HepG2 (cell line): ENCODE measurements around the gene RAB1B. TPM values are rescaled to one million over a fixed set of nuclear protein-coding genes. Genes with fewer than 3 reads are reported as not detected.
A peak's percentile ranks its signal among the peaks of the same experiment; 100 is the strongest.
"Not testable (repeated sequence)": the region's sequence is repeated elsewhere in the genome, so short reads cannot be mapped to it uniquely, and the experiment has no call there.

Experiments
- ATAC-seq: fragments of 200-7000 bp; cut with Tn5 transposase; 3 replicates; pipeline ENCODE4 v1.9.1; 2020; ENCODE audit warnings: mild to moderate bottlenecking, moderate library complexity
- BruUV-seq: library from RNA; stranded (reverse); fragments of 400-500 nt; replicated peaks from 2 replicates; lab custom pipeline; 2021; lab: Mats Ljungman, UMichigan
- CTCF ChIA-PET: fragments of 300-600 bp; formaldehyde crosslinking; extraction: SDS; loops from one replicate; lab custom pipeline; 2021; ENCODE audit warnings: low total read pairs, inconsistent platforms, low intra/inter-chr PET ratio; lab: Yijun Ruan, JAX
- POLR2A ChIA-PET: fragments of 350-600 bp; sonication (Branson Sonifier 250); formaldehyde crosslinking; loops from one replicate; lab custom pipeline; 2020; ENCODE audit warnings: antibody characterized with exemption, inconsistent platforms; lab: Yijun Ruan, JAX
- DNase-seq: peaks from one replicate; pipeline ENCODE4 v3.0.0-alpha.2; 2015; ENCODE audit warnings: low spot score
- FAIRE-seq: peaks from 3 replicates; lab custom pipeline; 2011; peaks lifted over from hg19 to GRCh38; lab: Jason Lieb, UNC
- H2AFZ ChIP-seq: one replicate; pipeline ENCODE4 v1.6.1; 2011; ENCODE audit warnings: low read length, inconsistent platforms
- H3K27ac ChIP-seq: fragments of 300-600 bp; 3 replicates; pipeline ENCODE4 v1.8.0; 2011; ENCODE audit warnings: mixed run types, mild to moderate bottlenecking, mixed read lengths, low read length, inconsistent platforms; ENCODE audit not compliant: insufficient read depth; ENCODE audit errors: extremely low read length
- H3K27me3 ChIP-seq, 2 experiments: fragments of 200-600 bp in 1 of 2; 2 replicates in 1 of 2; 3 replicates in 1 of 2; pipeline versions ENCODE4 v1.6.0 to v1.8.0; 2011; ENCODE audit warnings: low read length in 2 of 2, mild to moderate bottlenecking in 2 of 2, moderate library complexity in 2 of 2, inconsistent platforms in 1 of 2; ENCODE audit not compliant: insufficient read depth in 2 of 2, control insufficient read depth in 1 of 2
- H3K36me3 ChIP-seq, 2 experiments: fragments of 200-600 bp in 1 of 2; replicated peaks in 1 of 2; 2 replicates in 1 of 2; 3 replicates in 1 of 2; pipeline versions ENCODE4 v1.5.1 to v1.8.0; 2011; ENCODE audit warnings: low read length in 2 of 2, inconsistent platforms in 1 of 2; ENCODE audit not compliant: insufficient read depth in 2 of 2, control insufficient read depth in 1 of 2
- H3K4me1 ChIP-seq: 2 replicates; pipeline ENCODE4 v1.5.1; 2012; ENCODE audit warnings: low read length, inconsistent platforms; ENCODE audit not compliant: insufficient read depth
- H3K4me2 ChIP-seq: 2 replicates; pipeline ENCODE4 v1.6.0; 2011; ENCODE audit warnings: low read depth, low read length, inconsistent platforms
- H3K4me3 ChIP-seq, 3 experiments: fragments of 200-600 bp in 1 of 3; sonication (generic), shearing (Covaris generic) in 1 of 3; replicated peaks in 1 of 3; 2 replicates each; pipeline ENCODE4 v1.5.1; 2011 to 2016; ENCODE audit warnings: low read length in 3 of 3, inconsistent platforms in 2 of 3, low read depth in 2 of 3, mild to moderate bottlenecking in 2 of 3, control low read depth in 1 of 3, mixed read lengths in 1 of 3; ENCODE audit not compliant: insufficient read depth in 1 of 3
- H3K79me2 ChIP-seq: one replicate; pipeline ENCODE4 v1.6.1; 2011; ENCODE audit warnings: low read length, inconsistent platforms; ENCODE audit not compliant: insufficient read depth
- H3K9ac ChIP-seq: 2 replicates; pipeline ENCODE4 v1.6.0; 2011; ENCODE audit warnings: mild to moderate bottlenecking, low read depth, low read length, inconsistent platforms; ENCODE audit not compliant: insufficient read depth
- H3K9me3 ChIP-seq: 2 replicates; pipeline ENCODE4 v1.5.1; 2012; ENCODE audit warnings: mild to moderate bottlenecking, low read length
- H4K20me1 ChIP-seq: 2 replicates; pipeline ENCODE4 v1.6.0; 2011; ENCODE audit warnings: inconsistent platforms, mild to moderate bottlenecking, low read length, moderate library complexity; ENCODE audit not compliant: insufficient read depth
- BORCS8-MEF2B ChIP-seq: sonication (generic); formaldehyde crosslinking; IDR thresholded peaks from 2 replicates; pipeline ENCODE4 v1.8.0; 2022; ENCODE audit warnings: mild to moderate bottlenecking, missing genetic modification reagents
- NFKB2 ChIP-seq: sonication (generic); formaldehyde crosslinking; IDR thresholded peaks from 2 replicates; pipeline ENCODE4 v1.4.0; 2020; ENCODE audit warnings: missing genetic modification reagents, borderline replicate concordance
- PHF21A ChIP-seq: sonication (generic); formaldehyde crosslinking; IDR thresholded peaks from 2 replicates; pipeline ENCODE4 v1.5.0; 2020; ENCODE audit warnings: mild to moderate bottlenecking, missing genetic modification reagents
- TOPORS ChIP-seq: sonication (generic); formaldehyde crosslinking; IDR thresholded peaks from 2 replicates; pipeline ENCODE4 v1.8.0; 2023; ENCODE audit warnings: mild to moderate bottlenecking, missing genetic modification reagents
- ZBTB38 ChIP-seq: sonication (generic); formaldehyde crosslinking; IDR thresholded peaks from 2 replicates; pipeline ENCODE4 v1.5.1; 2020; ENCODE audit warnings: mild to moderate bottlenecking, missing genetic modification reagents
- WGBS: methylation state at CpG from one replicate; pipeline ENCODE4 v1.1.6; 2017; ENCODE audit warnings: low lambda C conversion rate; 5-methylcytosine and 5-hydroxymethylcytosine counted together
- in situ Hi-C: cut with HindIII; loops from 2 replicates; pipeline ENCODE4 v1.10.0; 2017; ENCODE audit warnings: low pct_unique_long_range_greater_than_20kb; ENCODE audit not compliant: extremely low pct_ligation_motif_present
- intact Hi-C: fragments of 100-400 bp; cut with micrococcal nuclease; formaldehyde crosslinking; loops from one replicate; pipeline ENCODE4 v1.10.0; 2022; ENCODE audit not compliant: unreplicated experiment
- polyA plus RNA-seq, 8 experiments: library from polyadenylated mRNA; depleted of rRNA in 3 of 8; stranded (reverse) in 7 of 8; unstranded in 1 of 8; fragments of >200 nt; fragmentation: Illumina TruSeq in 4 of 8; extraction: Trizol in 4 of 8; gene quantifications; 2 replicates each; pipeline versions ENCODE4 v1.2.1 to v1.2.3, GENCODE V29; 2011 to 2016; ENCODE audit warnings: low read depth in 4 of 8, missing spikeins in 1 of 8, mixed read lengths in 1 of 8; ENCODE audit not compliant: insufficient read depth in 1 of 8
- total RNA-seq, 5 experiments: library from RNA; depleted of rRNA; stranded (reverse); fragments of >200 nt; fragmentation: Illumina TruSeq; extraction: Trizol; gene quantifications; 2 replicates each; pipeline ENCODE4 v1.2.3, GENCODE V29; 2016; ENCODE audit warnings: low read depth in 1 of 5
- TF ChIP-seq, protein P1 (sequence below): sonication (generic); formaldehyde crosslinking; IDR thresholded peaks from 2 replicates; pipeline ENCODE4 v1.9.0; 2021; ENCODE audit warnings: missing genetic modification reagents, borderline replicate concordance
- TF ChIP-seq, protein P2 (sequence below): conservative IDR thresholded peaks from 2 replicates; pipeline ENCODE4 v1.6.1; 2018; ENCODE audit warnings: missing genetic modification reagents

RAB1B gene
- total and polyA plus RNA-seq, 2 of the 13 experiments (the other 11 are each of a cell fraction or from before 2014, with no cell fraction given): 77.9 to 87.9 TPM

GRCh38 chr11:66310324-66310723 lies 41.9 kb downstream of the RAB1B start (continued):
- TF ChIP-seq, protein P1, sequence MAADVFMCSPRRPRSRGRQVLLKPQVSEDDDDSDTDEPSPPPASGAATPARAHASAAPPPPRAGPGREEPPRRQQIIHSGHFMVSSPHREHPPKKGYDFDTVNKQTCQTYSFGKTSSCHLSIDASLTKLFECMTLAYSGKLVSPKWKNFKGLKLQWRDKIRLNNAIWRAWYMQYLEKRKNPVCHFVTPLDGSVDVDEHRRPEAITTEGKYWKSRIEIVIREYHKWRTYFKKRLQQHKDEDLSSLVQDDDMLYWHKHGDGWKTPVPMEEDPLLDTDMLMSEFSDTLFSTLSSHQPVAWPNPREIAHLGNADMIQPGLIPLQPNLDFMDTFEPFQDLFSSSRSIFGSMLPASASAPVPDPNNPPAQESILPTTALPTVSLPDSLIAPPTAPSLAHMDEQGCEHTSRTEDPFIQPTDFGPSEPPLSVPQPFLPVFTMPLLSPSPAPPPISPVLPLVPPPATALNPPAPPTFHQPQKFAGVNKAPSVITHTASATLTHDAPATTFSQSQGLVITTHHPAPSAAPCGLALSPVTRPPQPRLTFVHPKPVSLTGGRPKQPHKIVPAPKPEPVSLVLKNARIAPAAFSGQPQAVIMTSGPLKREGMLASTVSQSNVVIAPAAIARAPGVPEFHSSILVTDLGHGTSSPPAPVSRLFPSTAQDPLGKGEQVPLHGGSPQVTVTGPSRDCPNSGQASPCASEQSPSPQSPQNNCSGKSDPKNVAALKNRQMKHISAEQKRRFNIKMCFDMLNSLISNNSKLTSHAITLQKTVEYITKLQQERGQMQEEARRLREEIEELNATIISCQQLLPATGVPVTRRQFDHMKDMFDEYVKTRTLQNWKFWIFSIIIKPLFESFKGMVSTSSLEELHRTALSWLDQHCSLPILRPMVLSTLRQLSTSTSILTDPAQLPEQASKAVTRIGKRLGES: no peak
- TF ChIP-seq TOPORS (CRISPR knock-in tag) (no peak), NFKB2 (CRISPR knock-in tag) (no peak), PHF21A (CRISPR knock-in tag) (no peak)
- TF ChIP-seq, protein P2, sequence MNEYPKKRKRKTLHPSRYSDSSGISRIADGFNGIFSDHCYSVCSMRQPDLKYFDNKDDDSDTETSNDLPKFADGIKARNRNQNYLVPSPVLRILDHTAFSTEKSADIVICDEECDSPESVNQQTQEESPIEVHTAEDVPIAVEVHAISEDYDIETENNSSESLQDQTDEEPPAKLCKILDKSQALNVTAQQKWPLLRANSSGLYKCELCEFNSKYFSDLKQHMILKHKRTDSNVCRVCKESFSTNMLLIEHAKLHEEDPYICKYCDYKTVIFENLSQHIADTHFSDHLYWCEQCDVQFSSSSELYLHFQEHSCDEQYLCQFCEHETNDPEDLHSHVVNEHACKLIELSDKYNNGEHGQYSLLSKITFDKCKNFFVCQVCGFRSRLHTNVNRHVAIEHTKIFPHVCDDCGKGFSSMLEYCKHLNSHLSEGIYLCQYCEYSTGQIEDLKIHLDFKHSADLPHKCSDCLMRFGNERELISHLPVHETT (CRISPR knock-in tag): no peak

- H4K20me1 ChIP-seq, in situ Hi-C loops, H3K9me3 ChIP-seq, ATAC-seq, H3K27ac ChIP-seq, DNase-seq, H3K36me3 ChIP-seq, H3K27me3 ChIP-seq, FAIRE-seq, H3K9ac ChIP-seq, BruUV-seq, H3K79me2 ChIP-seq, H2AFZ ChIP-seq: not testable (repeated sequence)
- ChIA-PET CTCF (interaction anchor here (1.3 to 4.2 kb wide), 6 partner anchors 11 to 79 kb away, joined by 3 to 68 read pairs (median 14); partner anchors contain the start of gene RIN1), POLR2A (interaction anchor here (0.5 to 5.2 kb wide), 9 partner anchors 9 to 770 kb away, joined by 3 to 121 read pairs (median 21); partner anchors contain the start of genes B4GAT1, RIN1, TMEM151A and YIF1A)
- Histone ChIP-seq H3K4me3 (peak overlapping the region in 1 of 3 experiments; percentile 78; a peak in 2 of 6 replicates), H3K4me2 (peak overlapping the region; percentile 97), H3K4me1 (peaks cover 36% of the 10 kb centered on the region)
- TF ChIP-seq ZBTB38 (CRISPR knock-in tag): peak; percentile 75
- peak; percentile 5; the same call in 1 of the 2 replicates for TF ChIP-seq BORCS8-MEF2B (CRISPR knock-in tag)
- intact Hi-C loops: loop anchor here (1.0 to 10.0 kb wide), 3 partner anchors 17 to 89 kb away; no protein-coding TSS in a partner anchor
- WGBS: 54% methylated on average over 18 of the region's 18 CpGs
Measured at GRCh38 chr11:66310803-66311440, 42.5 kb downstream of the RAB1B start.
